Smooth muscle cell (in vitro differentiated cells): ENCODE measurements around the gene C1QB. TPM values are rescaled to one million over a fixed set of nuclear protein-coding genes. Genes with fewer than 3 reads are reported as not detected.

Experiments used
- DNase-seq: peaks from one replicate; lab custom pipeline; 2025; ENCODE audit not compliant: unreplicated experiment; lab: John Stamatoyannopoulos, UW
- H2AFZ ChIP-seq: fragments of 200-600 bp; sonication (generic); 2 replicates; pipeline ENCODE4 v1.6.0; 2016; ENCODE audit warnings: antibody characterized with exemption, low read depth, mild to moderate bottlenecking
- H3F3A ChIP-seq: fragments of 200-600 bp; sonication (generic); 2 replicates; pipeline ENCODE4 v1.6.0; 2017; ENCODE audit warnings: antibody characterized with exemption, low read depth
- H3K27ac ChIP-seq: fragments of 200-600 bp; sonication (generic); 2 replicates; pipeline ENCODE4 v1.5.1; 2016; ENCODE audit warnings: low read depth, mild to moderate bottlenecking
- H3K27me3 ChIP-seq: fragments of 200-600 bp; sonication (generic); 2 replicates; pipeline ENCODE4 v1.6.1; 2016; ENCODE audit warnings: low read depth, mild to moderate bottlenecking
- H3K36me3 ChIP-seq: fragments of 200-600 bp; sonication (generic); 2 replicates; pipeline ENCODE4 v1.5.1; 2016; ENCODE audit warnings: low read depth
- H3K4me1 ChIP-seq: fragments of 200-600 bp; sonication (generic); 2 replicates; pipeline ENCODE4 v1.5.1; 2016; ENCODE audit warnings: low read depth
- H3K4me2 ChIP-seq: fragments of 200-600 bp; sonication (generic); 2 replicates; pipeline ENCODE4 v1.6.0; 2016; ENCODE audit warnings: mild to moderate bottlenecking
- H3K4me3 ChIP-seq: fragments of 200-600 bp; sonication (generic); 2 replicates; pipeline ENCODE4 v1.5.1; 2016; ENCODE audit warnings: mild to moderate bottlenecking
- H3K79me2 ChIP-seq: fragments of 200-600 bp; sonication (generic); 2 replicates; pipeline ENCODE4 v1.6.0; 2016; ENCODE audit warnings: low read depth, mild to moderate bottlenecking
- H3K9ac ChIP-seq: fragments of 200-600 bp; sonication (generic); 2 replicates; pipeline ENCODE4 v1.6.0; 2016; ENCODE audit warnings: low read depth
- H3K9me3 ChIP-seq: fragments of 200-600 bp; sonication (generic); replicated peaks from 2 replicates; pipeline ENCODE4 v1.5.1; 2016; ENCODE audit warnings: low read depth
- H4K20me1 ChIP-seq: fragments of 200-600 bp; sonication (generic); 2 replicates; pipeline ENCODE4 v1.6.0; 2016; ENCODE audit warnings: low read depth
- WGBS: methylation state at CpG from one replicate; pipeline ENCODE4 v1.1.7; 2016; ENCODE audit warnings: low lambda C conversion rate; 5-methylcytosine and 5-hydroxymethylcytosine counted together
- polyA plus RNA-seq: library from polyadenylated mRNA; unstranded; fragments of >200 nt; fragmentation: Nextera tagmentation; extraction: Ambion mirVana; gene quantifications from 2 replicates; pipeline ENCODE4 v1.2.1, GENCODE V29; 2016
- total RNA-seq: library from RNA; depleted of rRNA; stranded (reverse); fragments of >200 nt; gene quantifications from 2 replicates; pipeline ENCODE4 v1.2.3, GENCODE V29; 2014
- TF ChIP-seq, protein P1 (sequence below): fragments of 200-600 bp; sonication (generic); IDR thresholded peaks from 2 replicates; pipeline ENCODE4 v1.5.1; 2017; ENCODE audit warnings: borderline replicate concordance, mild to moderate bottlenecking, antibody characterized with exemption; ENCODE audit not compliant: insufficient read depth, poor library complexity, severe bottlenecking

The C1QB gene
- total and polyA plus RNA-seq, 2 experiments from 2014 or later = not detected

DNA sequence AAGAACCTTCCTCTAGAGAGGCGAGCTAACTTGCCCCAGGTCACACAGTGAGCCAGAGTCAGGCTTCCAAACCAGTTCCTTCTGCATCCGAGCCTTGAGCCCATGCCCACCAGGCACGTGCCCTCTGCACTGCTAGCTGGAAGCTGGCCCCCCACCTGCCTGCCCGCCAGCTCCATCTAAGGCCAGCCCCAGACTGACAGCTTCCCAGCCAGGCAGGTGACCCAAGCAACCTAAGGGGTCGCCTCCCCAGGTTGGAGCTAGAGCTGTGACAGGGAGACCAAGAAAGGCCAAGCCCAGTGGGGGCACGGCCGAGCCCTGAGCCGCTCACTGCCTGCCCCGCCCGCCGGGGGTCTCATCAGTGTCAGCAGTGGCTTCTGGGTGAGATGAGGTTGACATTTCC is 36.5 kb upstream of the C1QB start:
- Histone ChIP-seq H3K4me1 (no peaks in the 10 kb centered on the region), H3K27me3 (peaks cover 60% of the 10 kb centered on the region), H3F3A (no peaks in the 10 kb centered on the region), H3K4me2 (no peak overlapping the region), H3K9me3 (no peaks in the 10 kb centered on the region), H4K20me1 (no peaks in the 10 kb centered on the region), H3K27ac (no peak overlapping the region), H3K36me3 (no peaks in the 10 kb centered on the region), H3K4me3 (no peak overlapping the region), H3K79me2 (no peaks in the 10 kb centered on the region), H3K9ac (no peak overlapping the region), H2AFZ (no peak overlapping the region)
- TF ChIP-seq, protein P1, sequence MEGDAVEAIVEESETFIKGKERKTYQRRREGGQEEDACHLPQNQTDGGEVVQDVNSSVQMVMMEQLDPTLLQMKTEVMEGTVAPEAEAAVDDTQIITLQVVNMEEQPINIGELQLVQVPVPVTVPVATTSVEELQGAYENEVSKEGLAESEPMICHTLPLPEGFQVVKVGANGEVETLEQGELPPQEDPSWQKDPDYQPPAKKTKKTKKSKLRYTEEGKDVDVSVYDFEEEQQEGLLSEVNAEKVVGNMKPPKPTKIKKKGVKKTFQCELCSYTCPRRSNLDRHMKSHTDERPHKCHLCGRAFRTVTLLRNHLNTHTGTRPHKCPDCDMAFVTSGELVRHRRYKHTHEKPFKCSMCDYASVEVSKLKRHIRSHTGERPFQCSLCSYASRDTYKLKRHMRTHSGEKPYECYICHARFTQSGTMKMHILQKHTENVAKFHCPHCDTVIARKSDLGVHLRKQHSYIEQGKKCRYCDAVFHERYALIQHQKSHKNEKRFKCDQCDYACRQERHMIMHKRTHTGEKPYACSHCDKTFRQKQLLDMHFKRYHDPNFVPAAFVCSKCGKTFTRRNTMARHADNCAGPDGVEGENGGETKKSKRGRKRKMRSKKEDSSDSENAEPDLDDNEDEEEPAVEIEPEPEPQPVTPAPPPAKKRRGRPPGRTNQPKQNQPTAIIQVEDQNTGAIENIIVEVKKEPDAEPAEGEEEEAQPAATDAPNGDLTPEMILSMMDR = no peak
- WGBS = 80% methylated on average over 11 of the region's 11 CpGs
- DNase-seq = no peak

- H3K27me3 ChIP-seq = peaks cover 61% of the 10 kb centered on the region
- no peak for DNase-seq
- H2AFZ ChIP-seq = no peak overlapping the region
- H3K27ac ChIP-seq = no peak overlapping the region
- H3F3A ChIP-seq = no peaks in the 10 kb centered on the region
- 73% methylated on average over 16 of the region's 16 CpGs for WGBS
- H3K4me3 ChIP-seq = no peak overlapping the region
- H3K4me2 ChIP-seq = no peak overlapping the region
- H3K4me1 ChIP-seq = no peaks in the 10 kb centered on the region
- H3K36me3 ChIP-seq = no peaks in the 10 kb centered on the region
- no peaks in the 10 kb centered on the region for H3K9me3 ChIP-seq
- no peaks in the 10 kb centered on the region for H3K79me2 ChIP-seq
- no peaks in the 10 kb centered on the region for H4K20me1 ChIP-seq
- TF ChIP-seq, protein P1 = no peak
- no peak overlapping the region for H3K9ac ChIP-seq
Observed at GRCh38 chr1:22618056-22618455, 35.0 kb upstream of the C1QB start.

- H3F3A ChIP-seq = no peaks in the 10 kb centered on the region
- H3K4me1 ChIP-seq = no peaks in the 10 kb centered on the region
- H3K9ac ChIP-seq = no peak overlapping the region
- TF ChIP-seq, protein P1 = no peak
- 91% methylated on average over 7 of the region's 7 CpGs for WGBS
- no peaks in the 10 kb centered on the region for H3K9me3 ChIP-seq
- no peaks in the 10 kb centered on the region for H3K36me3 ChIP-seq
- no peak overlapping the region for H3K27ac ChIP-seq
- DNase-seq = no peak
- peaks cover 52% of the 10 kb centered on the region for H3K27me3 ChIP-seq
- no peaks in the 10 kb centered on the region for H3K79me2 ChIP-seq
- no peak overlapping the region for H2AFZ ChIP-seq
- no peak overlapping the region for H3K4me2 ChIP-seq
- H4K20me1 ChIP-seq = no peaks in the 10 kb centered on the region
- no peak overlapping the region for H3K4me3 ChIP-seq
Observed at GRCh38 chr1:22619252-22619651, 33.8 kb upstream of the C1QB start.

- TF ChIP-seq, protein P1 = no peak
- no peaks in the 10 kb centered on the region for H3K36me3 ChIP-seq
- H3K9me3 ChIP-seq = no peaks in the 10 kb centered on the region
- WGBS = 88% methylated on average over 12 of the region's 12 CpGs
- H3K4me1 ChIP-seq = no peaks in the 10 kb centered on the region
- H3K4me3 ChIP-seq = no peak overlapping the region
- H2AFZ ChIP-seq = no peak overlapping the region
- no peaks in the 10 kb centered on the region for H4K20me1 ChIP-seq
- no peak overlapping the region for H3K9ac ChIP-seq
- H3K4me2 ChIP-seq = no peak overlapping the region
- no peaks in the 10 kb centered on the region for H3F3A ChIP-seq
- peaks cover 47% of the 10 kb centered on the region for H3K27me3 ChIP-seq
- H3K79me2 ChIP-seq = no peaks in the 10 kb centered on the region
- no peak overlapping the region for H3K27ac ChIP-seq
- no peak for DNase-seq
Observed at GRCh38 chr1:22619798-22620197, 33.2 kb upstream of the C1QB start.
